Activated effector memory CD4-positive, alpha-beta T cell treated with anti-CD3 and anti-CD28 coated beads, Interleukin-2, amount 50 U/mL, for 16 hours (primary cell): Measurements from ENCODE around the gene PDLIM5.
"Not testable (repeated sequence)": the region's sequence is repeated elsewhere in the genome, so short reads cannot be mapped to it uniquely, and the experiment has no call there.

Source experiments
- DNase-seq: peaks from one replicate; pipeline ENCODE4 v3.0.0-alpha.2; 2020

Gene PDLIM5

DNA sequence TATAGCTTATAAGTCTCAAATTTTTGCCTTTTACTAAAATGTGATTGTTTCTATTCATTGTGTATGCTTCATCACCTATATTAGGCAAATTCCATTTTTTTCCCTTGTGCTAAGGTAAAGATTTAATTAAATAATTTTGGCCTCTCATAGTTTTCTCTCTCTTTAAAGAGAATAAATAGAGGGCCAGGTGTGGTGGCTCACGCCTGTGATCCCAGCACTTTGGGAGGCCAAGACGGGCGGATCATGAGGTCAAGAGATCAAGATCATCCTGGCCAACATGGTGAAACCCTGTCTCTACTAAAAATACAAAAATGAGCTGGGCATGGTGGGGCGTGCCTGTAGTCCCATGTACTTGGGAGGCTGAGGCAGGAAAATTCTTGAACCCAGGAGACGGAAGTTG, 213.3 kb downstream of the PDLIM5 start:
- not testable (repeated sequence) for DNase-seq

DNA sequence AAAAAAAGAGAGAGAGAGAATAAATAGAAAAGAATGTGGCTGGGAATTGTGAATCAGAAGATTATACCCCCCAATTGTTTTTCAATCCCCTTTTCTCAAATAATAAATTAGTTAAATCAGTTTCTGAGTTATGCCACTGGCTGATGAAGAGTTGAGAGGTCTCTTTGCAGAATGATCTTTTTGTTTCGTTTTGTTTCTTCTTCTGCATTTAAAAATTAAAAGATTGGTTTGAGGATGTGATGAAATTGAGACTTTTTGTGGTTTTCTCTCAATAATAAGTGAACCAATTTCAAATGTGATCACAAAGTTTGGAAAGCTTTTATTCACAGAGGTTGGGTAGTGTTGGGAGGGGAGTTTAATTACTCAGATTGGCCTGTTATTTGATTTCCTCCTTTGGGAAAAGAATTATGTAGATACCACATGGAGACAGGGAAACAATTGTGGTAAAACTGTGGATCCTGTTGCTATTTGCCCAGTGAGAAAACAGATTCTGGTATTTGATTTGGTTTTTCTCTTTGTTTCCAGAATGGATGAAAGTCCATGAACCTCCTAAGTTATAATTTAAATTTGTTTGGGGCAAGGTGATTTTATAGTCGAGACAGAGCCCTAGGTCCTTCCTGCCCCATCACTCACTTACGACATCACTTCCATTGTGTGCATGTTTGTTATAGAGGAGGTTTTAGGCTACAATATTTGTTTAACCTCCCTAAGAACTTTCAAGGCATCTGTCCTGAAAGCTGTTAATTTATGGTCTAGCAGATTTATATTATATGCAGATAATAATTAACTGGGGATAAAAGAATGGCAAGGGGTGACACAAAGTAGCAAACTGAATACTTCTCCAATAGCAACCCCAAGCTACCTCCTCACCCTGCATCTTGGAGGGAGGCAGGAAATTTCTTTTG, 214.0 kb downstream of the PDLIM5 start:
- DNase-seq: no peak

DNA sequence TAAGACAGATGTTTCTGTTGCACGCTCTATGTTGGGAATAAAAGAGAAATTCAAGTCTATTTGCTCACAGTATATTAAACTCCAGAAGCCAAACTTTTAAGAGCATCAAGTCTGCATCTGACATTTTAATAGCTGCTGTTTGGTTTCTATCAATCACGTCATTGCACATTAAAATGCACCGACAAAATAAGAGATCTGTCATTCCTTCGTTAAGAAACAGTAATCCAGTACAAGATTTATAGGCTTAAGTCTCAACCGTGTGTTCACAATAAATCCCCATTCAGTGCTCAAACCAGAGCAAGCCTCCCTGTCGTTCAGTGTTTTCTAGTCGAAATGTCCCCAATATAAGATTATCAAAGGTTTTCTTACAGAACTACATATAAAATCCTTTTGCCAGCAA, 217.0 kb downstream of the PDLIM5 start:
- no peak for DNase-seq

DNA sequence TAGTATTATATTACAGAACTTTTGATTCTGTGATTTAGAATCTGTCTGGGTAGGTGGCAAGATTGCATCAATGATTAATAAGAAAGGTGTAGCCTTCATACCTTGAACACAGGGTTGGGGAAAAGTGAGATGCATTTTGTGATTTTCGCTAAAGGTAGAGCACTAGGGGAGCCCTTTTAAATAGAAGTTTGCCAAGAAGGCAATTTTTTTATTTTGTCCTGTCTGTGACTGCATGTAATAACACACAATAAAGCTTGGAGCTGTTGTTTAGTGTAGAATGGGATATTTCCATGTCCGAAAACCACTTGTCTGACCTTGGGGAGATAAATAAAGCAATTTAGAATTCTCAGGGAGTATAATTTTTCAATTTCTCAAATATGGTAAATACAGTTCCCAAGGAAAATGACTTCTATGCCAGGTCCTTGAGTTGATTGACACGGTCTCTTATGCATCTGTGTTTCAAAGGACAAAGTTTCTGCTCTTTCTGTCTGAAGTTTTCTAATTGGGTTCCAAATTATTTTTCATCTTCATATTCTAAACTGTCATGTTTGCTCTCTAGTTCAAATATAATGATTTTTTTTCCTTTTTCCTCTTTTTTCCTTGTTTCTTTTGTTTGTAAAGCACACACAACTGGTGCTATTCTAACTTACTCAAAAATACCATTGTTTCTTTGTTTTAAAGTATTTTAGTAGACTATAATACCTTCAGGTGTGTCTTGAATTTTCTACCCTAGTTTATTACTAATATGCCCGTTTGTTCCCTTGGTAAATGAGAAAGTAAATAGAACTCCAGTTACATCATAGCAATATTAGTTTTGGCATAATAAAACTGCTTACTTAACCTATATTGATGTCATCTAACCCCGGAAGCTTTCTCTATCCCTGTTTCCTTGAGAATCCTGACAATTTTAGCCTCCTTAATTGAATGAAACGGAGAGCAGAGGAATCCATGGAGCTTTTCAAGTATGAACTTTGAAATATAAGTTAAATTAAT, 218.2 kb downstream of the PDLIM5 start:
- DNase-seq: no peak

DNA sequence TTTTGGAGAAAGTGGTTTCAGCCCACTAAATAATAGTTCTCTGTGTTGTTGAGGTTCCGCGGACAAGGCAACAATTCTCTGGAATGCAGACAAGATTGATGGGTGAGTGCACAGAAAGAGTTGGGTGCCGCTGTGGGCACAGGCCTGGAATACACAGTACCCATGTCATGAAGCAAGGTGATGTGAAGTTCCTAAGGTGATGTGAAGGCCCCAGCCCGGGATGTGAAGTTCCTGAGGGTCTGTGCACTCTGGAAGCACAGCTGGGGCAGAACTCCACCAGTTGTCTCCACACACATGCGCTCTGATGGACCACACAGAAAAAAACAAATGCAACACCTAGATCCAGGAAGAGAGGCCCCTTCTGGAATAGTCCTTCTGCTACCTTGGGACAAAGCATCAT, 219.4 kb downstream of the PDLIM5 start:
- DNase-seq: no peak

DNA sequence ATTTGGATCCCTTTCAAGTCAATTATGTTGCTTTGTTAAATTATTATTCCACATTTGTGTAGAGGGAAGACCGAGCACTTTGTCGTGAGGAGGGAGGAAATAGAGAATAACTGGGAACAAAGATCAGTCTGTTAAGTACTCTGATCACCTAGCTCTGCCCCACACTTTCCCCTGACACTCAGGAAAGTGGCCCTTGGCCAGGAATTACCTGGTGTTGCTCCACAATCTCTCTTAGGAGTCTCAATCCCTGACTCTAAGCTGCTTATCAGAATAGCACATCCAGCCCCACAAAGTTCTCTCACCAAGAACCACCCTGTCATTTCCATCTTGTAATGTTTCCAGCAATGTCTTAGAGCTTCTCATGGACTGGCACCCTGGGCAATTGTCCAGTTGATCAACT, 222.2 kb downstream of the PDLIM5 start:
- no peak for DNase-seq

DNA sequence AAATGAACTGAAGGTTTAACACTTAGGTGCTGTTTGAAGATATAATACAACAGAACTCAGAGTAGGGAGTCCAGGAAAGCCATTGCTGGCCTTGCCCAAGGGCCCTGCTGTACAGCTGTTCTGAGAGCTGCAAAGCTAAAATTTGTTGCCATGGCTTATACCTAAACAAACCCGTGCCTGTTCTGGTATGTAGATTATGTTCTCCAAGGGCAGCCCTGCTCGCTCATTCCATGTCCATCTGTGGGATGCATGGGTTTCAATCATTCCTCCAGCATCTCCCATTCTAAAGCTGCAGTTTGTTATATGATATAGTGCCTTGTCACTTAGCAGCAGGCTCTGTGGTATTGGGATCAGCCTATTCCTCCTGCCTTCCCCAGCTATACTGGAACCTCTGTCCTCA, 225.2 kb downstream of the PDLIM5 start:
- no peak for DNase-seq

DNA sequence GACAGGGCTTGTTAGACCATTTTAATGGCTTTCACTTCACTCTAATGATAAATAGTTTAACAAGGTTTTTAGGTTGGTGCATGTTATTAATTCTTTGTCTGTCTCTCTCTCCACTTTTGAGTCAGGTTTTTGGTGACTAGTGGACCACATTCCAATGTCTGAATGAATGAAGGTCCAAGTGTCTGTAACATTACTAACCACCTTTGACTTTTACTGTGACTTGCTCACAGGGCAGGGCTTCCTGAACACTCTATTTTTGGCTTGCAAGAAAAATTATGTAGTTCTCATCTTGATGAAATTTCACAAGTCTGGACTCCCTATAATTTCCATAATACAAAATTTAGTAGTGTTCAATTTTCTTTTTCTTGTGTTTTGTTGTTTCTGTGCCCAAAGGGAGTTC, 227.2 kb downstream of the PDLIM5 start:
- no peak for DNase-seq

DNA sequence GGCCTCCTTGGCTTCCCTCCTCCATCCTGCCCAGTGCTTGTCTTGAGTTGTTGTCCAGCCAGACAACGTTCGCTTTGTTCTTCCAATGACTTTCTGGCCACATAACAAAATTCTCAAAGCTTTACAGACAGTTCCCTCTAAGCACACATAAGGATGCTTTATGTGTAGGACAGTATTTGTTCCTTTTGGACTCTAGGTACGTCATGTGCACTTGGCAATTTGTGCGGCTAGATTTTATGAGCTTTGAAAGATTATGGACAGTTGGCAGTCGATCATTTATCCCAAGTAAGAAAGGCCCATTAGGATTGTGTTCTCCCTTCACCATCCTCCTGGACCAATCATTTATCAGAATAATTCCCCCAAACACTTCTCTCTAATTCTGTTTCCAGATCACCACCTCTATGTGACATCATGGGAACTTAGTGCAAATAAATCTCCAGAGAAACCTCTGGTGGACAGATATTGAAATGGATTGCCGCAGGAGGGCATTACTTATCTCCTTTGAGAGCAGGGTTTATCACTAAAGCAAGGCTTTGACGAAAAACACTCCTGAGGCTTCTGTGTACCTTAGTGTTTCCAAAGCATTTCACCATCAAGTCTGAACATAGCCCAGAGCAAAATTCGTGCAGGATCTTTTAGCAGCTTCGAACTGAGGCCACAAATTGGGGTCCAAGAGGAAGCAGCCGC, 228.6 kb downstream of the PDLIM5 start:
- no peak for DNase-seq

DNA sequence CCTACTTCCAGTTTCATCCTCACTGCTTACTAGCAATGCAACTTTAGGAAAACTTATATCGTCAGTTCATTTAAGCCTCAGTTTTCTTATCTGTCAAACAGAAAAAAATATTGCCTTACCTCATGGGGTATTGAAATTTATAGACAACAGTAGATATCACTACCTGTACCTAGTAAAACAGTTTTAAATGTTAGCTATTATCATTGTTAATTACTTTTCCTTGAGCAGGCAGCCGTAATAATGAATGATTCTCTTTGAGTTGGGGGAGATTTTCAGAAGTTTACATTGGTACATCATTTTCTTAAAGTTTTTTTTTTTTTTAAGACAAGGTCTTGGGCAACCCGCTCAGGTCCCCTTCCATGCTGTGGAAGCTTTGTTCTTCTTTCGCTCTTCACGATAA, 234.3 kb downstream of the PDLIM5 start:
- no peak for DNase-seq

DNA sequence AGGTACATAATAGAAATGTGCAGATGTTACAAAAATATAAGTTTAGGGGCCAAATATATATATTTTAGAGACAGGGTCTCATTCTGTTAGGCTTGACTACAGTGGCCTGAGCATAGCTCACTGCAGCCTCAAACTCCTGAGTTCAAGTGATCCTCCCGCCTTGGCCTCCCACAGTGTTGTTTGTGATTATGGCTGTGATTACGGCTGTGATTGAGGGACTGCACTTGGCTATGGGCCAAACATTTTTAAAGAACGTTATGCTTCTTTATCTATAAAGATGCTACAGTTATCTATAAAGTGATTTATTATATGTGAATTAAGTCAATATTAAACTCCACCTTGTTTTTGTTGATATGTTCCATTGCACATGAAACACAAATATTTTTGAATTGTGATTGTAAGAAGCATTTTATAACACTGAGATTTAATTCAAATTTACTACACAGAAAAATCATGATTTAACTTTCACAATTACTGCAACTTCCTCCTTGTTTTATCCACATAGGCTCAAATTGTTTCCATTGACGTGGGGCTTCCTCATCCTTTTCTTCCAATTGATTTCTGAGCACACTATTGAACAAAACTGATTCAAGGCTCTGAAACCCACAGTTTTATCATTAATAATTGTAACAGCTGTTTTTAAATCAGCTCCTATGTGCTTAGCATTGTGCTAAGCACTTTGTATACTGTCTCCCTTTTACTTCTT, 237.6 kb downstream of the PDLIM5 start:
- no peak for DNase-seq

DNA sequence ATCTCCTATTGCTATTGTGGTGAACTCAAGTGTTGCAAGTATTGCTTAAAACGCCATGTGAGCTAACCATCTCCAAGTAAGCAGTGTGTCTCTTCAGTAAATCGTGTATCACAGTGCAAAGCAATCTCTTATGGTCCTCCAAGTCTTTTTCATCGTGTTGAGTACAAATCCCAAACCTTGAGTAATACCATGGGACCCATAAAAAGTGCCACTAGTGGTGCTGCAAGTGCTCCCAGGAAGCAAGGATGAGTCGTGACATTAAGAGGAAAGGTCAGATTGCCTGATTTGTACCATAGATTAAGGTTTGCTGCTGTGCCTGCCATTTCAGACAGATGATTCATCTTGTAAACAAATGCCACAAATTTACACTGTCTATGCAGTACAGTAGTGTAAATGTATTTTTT, 239.1 kb downstream of the PDLIM5 start:
- no peak for DNase-seq

DNA sequence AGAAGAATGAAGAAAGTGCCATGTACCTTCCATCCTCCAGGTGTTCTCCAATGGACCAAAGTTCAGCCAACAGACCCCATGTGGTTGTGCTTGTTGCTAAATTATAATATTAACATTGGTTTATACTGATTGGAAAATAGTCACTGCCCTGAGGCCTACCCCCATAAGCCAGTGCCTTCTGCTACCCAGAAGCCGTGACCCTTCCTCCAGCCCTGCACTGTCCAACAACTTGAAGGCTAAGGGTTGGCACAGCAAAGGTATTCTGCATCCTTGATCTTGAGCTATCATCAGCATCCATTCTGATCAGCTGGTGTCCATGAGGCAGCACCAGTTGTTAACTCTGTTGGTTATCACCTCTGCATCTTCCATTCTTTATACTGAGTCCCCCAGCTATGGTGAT, 239.8 kb downstream of the PDLIM5 start:
- no peak for DNase-seq

DNA sequence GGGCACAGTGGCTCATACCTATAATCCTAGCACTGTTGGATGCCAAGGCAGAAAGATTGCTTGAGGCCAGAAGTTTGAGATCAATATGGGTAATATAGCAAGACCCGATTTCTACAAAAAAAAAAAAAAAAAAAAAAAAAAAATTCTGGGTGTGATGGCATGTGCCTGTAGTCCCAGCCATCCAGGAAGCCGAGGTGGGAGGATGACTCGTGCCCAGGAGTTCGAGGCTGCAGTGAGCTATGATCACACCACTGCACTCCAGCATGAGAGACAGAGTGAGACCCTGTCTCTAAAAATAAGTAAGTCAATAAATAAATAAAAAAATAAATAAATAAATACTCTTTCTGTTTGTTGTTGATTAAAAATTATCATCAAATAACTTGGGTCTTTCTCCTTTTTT, 243.6 kb downstream of the PDLIM5 start:
- DNase-seq: no peak

DNA sequence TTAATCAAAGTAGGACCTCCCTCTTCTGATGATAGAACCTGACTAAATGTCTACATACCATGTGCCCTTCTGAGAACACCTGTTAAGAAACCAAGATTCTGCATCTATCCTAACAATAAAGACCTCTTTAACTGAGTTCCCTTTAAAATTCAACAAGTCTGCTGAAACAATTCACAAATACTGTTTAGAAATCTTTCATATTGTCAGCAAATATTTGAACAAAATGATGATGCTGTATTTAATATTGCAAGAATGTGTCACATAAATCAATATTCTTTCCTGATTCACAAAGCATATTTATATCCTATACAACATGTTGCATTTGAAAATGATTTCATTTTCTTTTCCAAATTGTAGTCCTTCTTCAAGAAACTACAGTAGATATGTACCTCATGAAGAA, 246.4 kb downstream of the PDLIM5 start:
- DNase-seq: no peak

DNA sequence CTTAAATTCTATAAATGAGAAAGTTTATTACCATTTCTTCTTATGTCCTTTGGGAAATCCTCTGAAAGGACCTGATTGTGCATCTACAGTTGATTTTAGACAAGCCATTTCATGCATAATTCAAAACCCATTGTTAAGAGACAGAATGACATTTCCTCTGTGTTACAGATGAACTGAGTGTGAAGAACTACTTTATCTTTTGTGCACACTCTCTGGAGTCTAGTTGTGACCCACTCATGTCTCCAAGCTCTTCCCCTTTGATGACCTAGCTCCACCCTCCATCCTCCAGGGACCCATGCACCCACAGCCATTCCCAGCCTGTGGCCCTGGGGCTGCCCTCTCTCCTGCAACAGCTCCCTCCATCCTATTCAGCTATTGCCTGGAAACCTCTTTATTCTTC, 248.6 kb downstream of the PDLIM5 start:
- DNase-seq: no peak

DNA sequence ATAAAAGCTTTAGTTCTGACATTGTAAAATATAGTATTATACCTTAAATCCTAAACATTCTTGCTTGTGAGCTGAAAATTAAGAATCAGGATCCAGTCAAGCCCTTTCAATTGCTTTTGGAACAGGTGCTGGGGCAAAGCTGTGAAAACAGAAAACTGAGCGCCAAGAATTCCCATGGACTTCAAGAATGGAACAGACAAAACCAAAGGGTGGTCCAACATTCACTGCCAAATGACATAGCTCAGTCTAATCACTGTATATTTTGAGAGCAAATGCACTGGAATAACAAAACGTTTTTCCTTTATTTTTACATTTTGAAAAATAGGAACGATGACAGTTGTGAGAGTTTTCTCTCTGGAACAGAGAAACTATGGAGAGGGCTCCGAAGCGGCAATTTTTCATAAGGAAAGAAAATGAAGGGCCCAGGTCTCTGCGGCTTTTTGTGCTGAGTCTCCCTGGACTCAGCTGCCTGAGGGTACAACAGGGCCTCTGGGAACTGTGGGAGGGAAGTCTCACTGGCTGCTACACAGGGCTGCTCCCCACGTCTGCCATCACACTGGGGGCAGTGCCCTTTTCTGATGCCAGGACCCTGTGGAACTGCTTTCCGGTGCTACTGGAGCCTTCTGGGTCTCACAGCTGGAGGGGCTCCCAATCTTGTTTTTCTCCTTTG, 250.0 kb downstream of the PDLIM5 start:
- no peak for DNase-seq

DNA sequence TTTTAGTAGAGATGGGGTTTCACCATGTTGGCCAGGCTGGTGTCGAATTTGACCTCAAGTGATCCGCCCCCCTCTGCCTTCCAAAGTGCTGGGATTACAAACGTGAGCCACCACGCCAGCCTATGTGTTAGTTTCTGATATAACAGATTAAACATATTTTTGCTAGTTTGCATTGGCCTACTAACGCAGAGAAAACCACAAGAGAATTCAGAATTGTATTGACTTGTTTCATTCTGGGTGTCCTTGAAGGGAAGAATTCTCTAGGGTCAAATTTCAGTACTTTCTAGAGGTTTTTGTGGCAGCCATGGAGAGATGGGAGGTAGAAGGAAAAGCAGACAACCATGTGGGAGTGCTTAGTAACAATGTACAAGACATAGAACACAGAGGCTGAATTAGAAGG, 259.9 kb downstream of the PDLIM5 start:
- no peak for DNase-seq

DNA sequence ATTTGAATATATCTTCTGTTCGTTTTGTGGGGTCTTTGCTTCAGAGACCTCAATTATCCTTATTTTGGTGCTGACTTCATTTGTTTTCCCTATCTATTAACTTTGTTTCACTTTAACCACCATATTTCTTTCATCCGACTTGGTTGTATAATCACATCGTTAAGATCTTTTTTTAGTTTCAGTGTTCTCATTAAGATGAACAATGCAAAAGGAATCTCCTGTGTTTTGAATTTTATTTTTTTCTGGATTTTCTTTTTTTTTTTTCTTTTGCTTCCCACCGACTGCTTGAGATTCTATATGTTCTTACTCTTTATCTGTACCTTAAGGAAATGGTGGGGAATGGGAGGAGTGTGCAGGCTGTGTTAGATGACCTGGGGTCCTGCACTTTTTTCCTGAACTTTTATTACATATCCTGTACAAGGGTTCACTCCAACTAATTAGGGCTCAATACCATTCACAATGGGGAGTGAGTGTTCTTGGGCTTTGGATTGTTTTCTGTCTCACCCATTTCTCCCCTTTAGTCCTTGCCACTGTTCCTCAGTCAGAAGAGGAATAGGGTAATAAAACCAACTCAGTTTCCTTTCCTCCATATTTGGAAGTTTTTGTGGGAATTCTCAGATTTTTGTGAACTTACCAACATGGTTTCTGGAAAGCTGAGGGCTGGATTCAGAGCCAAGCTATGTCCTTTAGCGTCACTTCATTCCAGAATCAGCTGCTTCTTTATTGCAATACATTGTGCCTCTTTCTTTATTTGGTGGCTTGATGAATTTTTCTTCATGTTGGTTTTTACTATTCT, 262.8 kb downstream of the PDLIM5 start:
- DNase-seq: no peak

DNA sequence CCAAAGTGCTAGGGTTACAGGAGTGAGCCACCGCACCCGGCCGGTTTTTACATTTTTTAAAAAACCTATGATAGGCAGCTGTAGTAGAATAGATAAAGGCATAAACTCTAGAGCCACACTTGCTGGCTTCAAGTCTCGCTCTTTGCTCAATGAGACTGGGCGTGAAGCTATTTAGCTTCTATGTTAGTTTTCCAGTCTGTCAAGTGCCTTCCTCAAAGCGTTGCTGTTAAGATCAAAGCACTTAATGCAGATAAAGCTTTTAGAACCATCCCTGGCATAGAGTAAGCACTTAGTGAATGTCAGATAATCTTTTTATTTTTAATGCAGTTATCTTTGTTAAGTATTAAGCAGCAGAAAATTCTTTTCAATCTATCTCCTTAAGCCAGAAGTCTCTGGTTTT, 264.0 kb downstream of the PDLIM5 start:
- no peak for DNase-seq
